Measurements from ENCODE around the gene TM6SF1.

- no peak for TF ChIP-seq POLR2A (IDR thresholded peaks at IDR 0.05)
- no peak for TF ChIP-seq CTCF (IDR thresholded peaks at IDR 0.05)
Observed at GRCh38 chr15:83064859-83065258, 42.6 kb upstream of the TM6SF1 start.

All from tibial nerve (tissue), 3 donors.